ENCODE measurements around the gene PELO. TPM values are rescaled to one million over a fixed set of nuclear protein-coding genes. Genes with fewer than 3 reads are reported as not detected.
A peak's percentile ranks its signal among the peaks of the same experiment; 100 is the strongest.

Gene PELO
- total and polyA plus RNA-seq, 5 experiments from 2014 or later, result 2.2 to 8.5 (median 4.5) TPM

DNA sequence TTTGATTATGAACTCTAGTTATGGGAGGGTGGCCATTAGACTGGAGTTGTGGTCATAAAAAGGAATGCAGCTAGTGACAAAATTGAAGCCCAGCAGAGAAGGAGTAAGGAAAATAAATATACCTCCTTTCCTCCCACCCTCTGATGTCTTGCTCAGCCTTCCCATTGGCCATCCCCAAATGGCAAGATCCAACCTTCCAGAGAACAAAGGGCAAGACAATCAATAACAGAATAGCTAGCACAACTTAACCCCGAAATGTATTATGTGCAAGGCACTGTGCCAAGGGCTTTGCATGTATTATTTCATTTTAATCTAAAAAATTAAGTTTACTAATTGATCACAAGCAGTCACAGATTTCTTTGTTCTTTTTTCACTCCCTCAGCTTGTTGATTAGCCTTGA is 3.6 kb downstream of the PELO start:
- POLR2A ChIA-PET, result interaction anchor here (0.8 kb wide), 1 partner anchor 9 kb away, joined by 3 read pairs; no protein-coding TSS in a partner anchor
- Mint-ChIP-seq H3K4me3 (no peak overlapping the region), H3K4me1 (peaks cover 11 to 19% (median 14%) of the 10 kb centered on the region in 4 donors), H3K36me3 (no peaks in the 10 kb centered on the region), H3K9me3 (no peaks in the 10 kb centered on the region), H3K27ac (no peak overlapping the region), H3K27me3 (peaks cover 0 to 18% (median 0%) of the 10 kb centered on the region in 5 donors)
- ATAC-seq (no peak), DNase-seq (no peak)

DNA sequence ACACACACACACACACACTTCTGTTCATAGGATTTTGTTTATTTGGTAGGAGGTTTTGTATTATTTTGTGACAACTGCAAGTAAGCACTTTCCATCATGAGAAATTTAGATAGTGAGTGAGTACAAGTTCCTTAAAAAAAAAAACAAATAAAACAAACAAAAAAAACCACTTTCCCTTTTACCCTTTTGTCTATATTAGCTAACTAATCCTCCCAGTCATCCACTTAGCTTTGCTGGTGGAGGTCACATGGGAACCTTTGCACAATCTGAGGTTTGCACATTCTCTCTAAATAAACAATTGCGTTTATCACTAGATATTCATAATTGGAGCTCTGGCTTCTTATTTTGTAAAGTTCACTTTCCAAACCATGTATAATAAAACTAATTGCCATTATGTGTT is 6.8 kb downstream of the PELO start:
- POLR2A ChIA-PET, result no interaction called here
- no peak overlapping the region for H3K4me3 Mint-ChIP-seq
- H3K36me3 Mint-ChIP-seq, result no peaks in the 10 kb centered on the region
- no peak for ATAC-seq
- peaks cover 11 to 24% (median 19%) of the 10 kb centered on the region in 4 donors for H3K4me1 Mint-ChIP-seq
- H3K27ac Mint-ChIP-seq, result no peak overlapping the region
- no peak for DNase-seq
- H3K27me3 Mint-ChIP-seq, result peaks cover 0 to 1% (median 0%) of the 10 kb centered on the region in 5 donors
- no peaks in the 10 kb centered on the region for H3K9me3 Mint-ChIP-seq

DNA sequence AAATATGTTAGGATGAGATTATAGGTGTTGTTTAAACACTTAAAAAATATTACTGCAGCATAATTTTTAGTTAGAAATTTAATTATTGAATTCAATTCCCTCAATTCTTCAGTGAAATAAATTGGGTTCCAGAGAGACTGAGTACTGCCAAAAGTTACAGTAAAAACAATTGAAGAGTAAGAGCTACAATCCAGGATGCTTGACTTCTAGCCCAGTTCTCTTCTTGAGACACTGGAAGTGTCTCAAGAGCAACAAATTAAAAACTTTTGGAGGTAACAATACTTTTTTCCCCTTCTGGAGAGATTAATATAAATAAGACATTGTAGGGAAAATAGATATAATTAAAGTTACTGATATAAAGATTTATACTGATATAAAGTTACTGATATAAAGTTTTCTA is 8.3 kb downstream of the PELO start:
- Mint-ChIP-seq H3K27me3 (peaks cover 0 to 1% (median 0%) of the 10 kb centered on the region in 5 donors), H3K27ac (no peak overlapping the region), H3K9me3 (no peaks in the 10 kb centered on the region), H3K4me3 (no peak overlapping the region), H3K4me1 (peaks cover 17 to 39% (median 33%) of the 10 kb centered on the region in 4 donors), H3K36me3 (peaks cover 0 to under 1% (median 0%) of the 10 kb centered on the region in 3 donors)
- DNase-seq (no peak), ATAC-seq (no peak)
- POLR2A ChIA-PET, result no interaction called here

DNA sequence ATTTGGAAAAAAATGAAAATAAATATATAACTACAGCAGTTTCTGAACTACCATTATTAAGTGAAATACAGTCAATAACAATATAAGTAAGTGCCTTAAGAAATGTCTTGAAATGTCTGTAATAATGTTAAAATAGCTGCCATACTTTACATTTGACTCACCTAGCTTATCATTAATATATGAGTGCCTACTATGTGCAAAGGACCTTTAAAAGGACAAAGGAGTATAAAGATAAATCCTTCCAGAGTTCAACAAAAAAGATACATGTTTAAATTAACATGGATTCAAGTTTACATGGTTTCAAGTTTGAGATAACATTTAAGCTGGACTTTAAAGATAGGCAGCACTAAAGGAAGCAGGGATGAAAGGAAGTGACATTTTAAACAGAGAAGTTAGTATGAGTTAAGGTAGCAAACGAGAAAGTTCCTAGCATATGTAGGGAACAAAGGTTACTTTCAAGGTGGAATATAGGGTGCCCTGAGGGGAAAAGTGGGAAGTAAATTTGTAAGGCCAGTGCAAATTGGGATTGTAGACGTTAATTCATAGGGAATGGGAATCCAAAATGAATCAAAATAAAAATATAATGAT is 8.9 kb downstream of the PELO start:
- POLR2A ChIA-PET, result no interaction called here
- peak overlapping the region in 2 of 10 donors; percentile 1 to 48 for H3K27ac Mint-ChIP-seq
- H3K36me3 Mint-ChIP-seq, result peaks cover 0 to 4% (median 2%) of the 10 kb centered on the region in 3 donors
- ATAC-seq (no peak), DNase-seq (no peak)
- peaks cover 22 to 44% (median 39%) of the 10 kb centered on the region in 4 donors for H3K4me1 Mint-ChIP-seq
- no peak overlapping the region for H3K4me3 Mint-ChIP-seq
- peaks cover 0 to 1% (median 0%) of the 10 kb centered on the region in 5 donors for H3K27me3 Mint-ChIP-seq
- H3K9me3 Mint-ChIP-seq, result no peaks in the 10 kb centered on the region

DNA sequence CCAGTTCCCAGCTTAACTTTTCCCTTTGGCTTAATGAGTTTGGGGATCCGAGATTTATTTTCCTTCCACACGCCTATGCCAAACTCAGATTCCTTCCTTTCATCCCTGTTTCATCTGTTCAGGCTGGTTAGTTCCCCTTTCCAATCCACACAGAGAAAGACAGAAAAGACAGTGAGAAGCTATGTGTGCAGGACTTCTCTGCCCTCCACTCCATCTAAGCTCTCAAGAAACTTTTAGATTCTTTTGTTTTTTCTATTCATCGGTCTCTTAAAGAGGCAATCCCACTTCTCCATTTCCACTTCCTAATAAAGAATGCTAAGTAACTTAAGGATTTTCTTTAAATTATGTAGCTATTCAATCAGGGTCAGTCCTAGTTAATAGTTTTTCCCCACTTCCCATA is 11.2 kb downstream of the PELO start:
- Mint-ChIP-seq H3K27ac (peak overlapping the region in 9 of 10 donors; percentile 89 to 98 (median 95)), H3K9me3 (no peaks in the 10 kb centered on the region), H3K27me3 (no peaks in the 10 kb centered on the region), H3K36me3 (peaks cover 0 to 10% (median 3%) of the 10 kb centered on the region in 3 donors), H3K4me1 (peaks cover 24 to 58% (median 53%) of the 10 kb centered on the region in 4 donors), H3K4me3 (peak overlapping the region; percentile 93 to 99 (median 96))
- POLR2A ChIA-PET, result interaction anchor here (0.8 to 1.6 kb wide), 8 partner anchors 10 to 120 kb away, joined by 3 to 11 read pairs (median 4); partner anchors contain the start of genes ITGA1 and PELO
- DNase-seq (no peak), ATAC-seq (no peak)

DNA sequence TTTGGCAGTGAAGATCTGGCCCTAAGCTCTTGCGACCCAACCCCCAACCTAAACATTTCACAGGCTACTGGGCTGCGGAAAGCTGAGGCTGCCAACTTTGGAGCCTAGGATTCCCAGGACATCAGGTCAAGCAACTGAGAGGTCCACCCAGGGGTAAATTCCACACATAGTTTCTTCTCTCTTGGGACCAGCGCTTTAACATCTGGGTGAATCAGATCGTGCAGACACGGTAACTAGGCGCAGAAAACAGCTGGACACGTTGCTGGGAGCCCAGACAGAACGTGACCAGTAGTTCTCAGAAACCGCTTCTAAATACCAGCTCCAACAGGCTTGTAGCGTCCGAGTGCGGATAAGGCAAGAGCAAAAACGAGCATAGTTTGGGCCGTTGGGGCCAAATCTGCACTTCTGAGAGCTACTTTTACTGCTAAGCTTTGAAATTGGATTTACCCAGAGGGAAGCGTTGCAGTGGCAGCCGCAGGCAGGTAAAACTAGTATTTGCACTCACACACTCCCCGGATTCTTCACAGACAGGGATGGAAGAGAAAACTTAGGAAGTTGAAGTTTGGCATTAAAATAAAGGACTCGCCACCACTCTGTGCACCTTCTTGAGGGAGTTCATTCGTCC is 11.8 kb downstream of the PELO start:
- Mint-ChIP-seq H3K9me3 (no peaks in the 10 kb centered on the region), H3K27ac (peak overlapping the region; percentile 89 to 98 (median 95)), H3K4me1 (peaks cover 29 to 63% (median 58%) of the 10 kb centered on the region in 4 donors), H3K4me3 (peak overlapping the region; percentile 93 to 99 (median 96)), H3K36me3 (peaks cover 0 to 14% (median 3%) of the 10 kb centered on the region in 3 donors), H3K27me3 (no peaks in the 10 kb centered on the region)
- peak; percentile 49 to 54 for ATAC-seq
- POLR2A ChIA-PET, result interaction anchor here (0.6 to 1.6 kb wide), 10 partner anchors 10 to 119 kb away, joined by 3 to 11 read pairs (median 4); partner anchors contain the start of genes ITGA1 and PELO
- peak in 2 of 10 donors; percentile 63 to 92 for DNase-seq

DNA sequence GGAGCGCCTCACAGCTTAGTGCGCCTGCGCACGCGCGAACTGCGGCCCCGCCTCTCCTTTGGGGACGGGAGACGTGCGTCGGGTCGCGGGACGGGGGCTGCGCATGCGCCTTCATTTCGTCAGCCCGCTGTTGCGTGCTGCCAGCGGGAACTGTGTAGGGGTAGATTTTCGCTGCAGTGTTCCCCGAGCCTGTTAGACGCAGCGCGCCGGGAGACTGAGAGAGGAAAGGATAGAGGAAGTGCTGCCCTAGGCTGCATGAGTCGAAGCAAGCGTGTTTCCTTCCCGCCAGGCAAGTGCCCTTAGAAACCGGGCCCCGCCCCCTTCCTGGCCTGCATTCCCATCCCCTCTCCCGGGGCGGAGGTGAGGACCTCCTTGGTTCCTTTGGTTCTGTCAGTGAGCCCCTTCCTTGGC is 12.3 kb downstream of the PELO start:
- Mint-ChIP-seq H3K4me3 (peak overlapping the region; percentile 93 to 99 (median 96)), H3K36me3 (peaks cover under 1 to 19% (median 3%) of the 10 kb centered on the region in 3 donors), H3K27me3 (no peaks in the 10 kb centered on the region), H3K27ac (peak overlapping the region; percentile 89 to 98 (median 95)), H3K9me3 (no peaks in the 10 kb centered on the region), H3K4me1 (peaks cover 31 to 66% (median 62%) of the 10 kb centered on the region in 4 donors)
- peak; percentile 90 to 91 for ATAC-seq
- DNase-seq, result peak in 9 of 10 donors; percentile 90 to 97 (median 95)
- POLR2A ChIA-PET, result interaction anchor here (0.6 to 1.6 kb wide), 12 partner anchors 9 to 119 kb away, joined by 3 to 11 read pairs (median 4); partner anchors contain the start of genes ITGA1 and PELO

DNA sequence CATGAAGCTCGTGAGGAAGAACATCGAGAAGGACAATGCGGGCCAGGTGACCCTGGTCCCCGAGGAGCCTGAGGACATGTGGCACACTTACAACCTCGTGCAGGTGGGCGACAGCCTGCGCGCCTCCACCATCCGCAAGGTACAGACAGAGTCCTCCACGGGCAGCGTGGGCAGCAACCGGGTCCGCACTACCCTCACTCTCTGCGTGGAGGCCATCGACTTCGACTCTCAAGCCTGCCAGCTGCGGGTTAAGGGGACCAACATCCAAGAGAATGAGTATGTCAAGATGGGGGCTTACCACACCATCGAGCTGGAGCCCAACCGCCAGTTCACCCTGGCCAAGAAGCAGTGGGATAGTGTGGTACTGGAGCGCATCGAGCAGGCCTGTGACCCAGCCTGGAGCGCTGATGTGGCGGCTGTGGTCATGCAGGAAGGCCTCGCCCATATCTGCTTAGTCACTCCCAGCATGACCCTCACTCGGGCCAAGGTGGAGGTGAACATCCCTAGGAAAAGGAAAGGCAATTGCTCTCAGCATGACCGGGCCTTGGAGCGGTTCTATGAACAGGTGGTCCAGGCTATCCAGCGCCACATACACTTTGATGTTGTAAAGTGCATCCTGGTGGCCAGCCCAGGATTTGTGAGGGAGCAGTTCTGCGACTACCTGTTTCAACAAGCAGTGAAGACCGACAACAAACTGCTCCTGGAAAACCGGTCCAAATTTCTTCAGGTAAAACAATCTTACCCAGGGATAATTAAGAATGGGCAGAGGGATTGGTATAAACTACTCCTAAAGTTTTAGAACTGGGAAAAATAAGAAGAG is 12.9 kb downstream of the PELO start:
- Mint-ChIP-seq H3K27me3 (no peaks in the 10 kb centered on the region), H3K4me3 (peak overlapping the region; percentile 93 to 99 (median 96)), H3K27ac (peak overlapping the region; percentile 89 to 98 (median 95)), H3K36me3 (peaks cover 3 to 23% (median 4%) of the 10 kb centered on the region in 3 donors), H3K4me1 (peaks cover 35 to 71% (median 65%) of the 10 kb centered on the region in 4 donors), H3K9me3 (no peaks in the 10 kb centered on the region)
- POLR2A ChIA-PET, result interaction anchor here (0.7 to 1.6 kb wide), 7 partner anchors 9 to 118 kb away, joined by 3 to 11 read pairs (median 3); partner anchors contain the start of genes ITGA1 and PELO
- DNase-seq (peak in 6 of 10 donors; percentile 11 to 36 (median 16)), ATAC-seq (peak; percentile 45 to 48)

DNA sequence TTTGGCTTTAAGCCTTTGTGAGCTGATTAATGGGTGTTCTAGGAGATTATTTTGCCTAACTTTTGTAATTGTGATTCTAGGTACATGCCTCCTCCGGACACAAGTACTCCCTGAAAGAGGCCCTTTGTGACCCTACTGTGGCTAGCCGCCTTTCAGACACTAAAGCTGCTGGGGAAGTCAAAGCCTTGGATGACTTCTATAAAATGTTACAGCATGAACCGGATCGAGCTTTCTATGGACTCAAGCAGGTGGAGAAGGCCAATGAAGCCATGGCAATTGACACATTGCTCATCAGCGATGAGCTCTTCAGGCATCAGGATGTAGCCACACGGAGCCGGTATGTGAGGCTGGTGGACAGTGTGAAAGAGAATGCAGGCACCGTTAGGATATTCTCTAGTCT is 13.6 kb downstream of the PELO start:
- Mint-ChIP-seq H3K4me1 (peaks cover 35 to 73% (median 65%) of the 10 kb centered on the region in 4 donors), H3K36me3 (peaks cover 3 to 26% (median 4%) of the 10 kb centered on the region in 3 donors), H3K27ac (peak overlapping the region in 9 of 10 donors; percentile 27 to 98 (median 95)), H3K9me3 (no peaks in the 10 kb centered on the region), H3K4me3 (peak overlapping the region; percentile 93 to 99 (median 96)), H3K27me3 (no peaks in the 10 kb centered on the region)
- POLR2A ChIA-PET, result interaction anchor here (1.4 kb wide), 1 partner anchor 11 kb away, joined by 5 read pairs; no protein-coding TSS in a partner anchor
- DNase-seq (no peak), ATAC-seq (no peak)

DNA sequence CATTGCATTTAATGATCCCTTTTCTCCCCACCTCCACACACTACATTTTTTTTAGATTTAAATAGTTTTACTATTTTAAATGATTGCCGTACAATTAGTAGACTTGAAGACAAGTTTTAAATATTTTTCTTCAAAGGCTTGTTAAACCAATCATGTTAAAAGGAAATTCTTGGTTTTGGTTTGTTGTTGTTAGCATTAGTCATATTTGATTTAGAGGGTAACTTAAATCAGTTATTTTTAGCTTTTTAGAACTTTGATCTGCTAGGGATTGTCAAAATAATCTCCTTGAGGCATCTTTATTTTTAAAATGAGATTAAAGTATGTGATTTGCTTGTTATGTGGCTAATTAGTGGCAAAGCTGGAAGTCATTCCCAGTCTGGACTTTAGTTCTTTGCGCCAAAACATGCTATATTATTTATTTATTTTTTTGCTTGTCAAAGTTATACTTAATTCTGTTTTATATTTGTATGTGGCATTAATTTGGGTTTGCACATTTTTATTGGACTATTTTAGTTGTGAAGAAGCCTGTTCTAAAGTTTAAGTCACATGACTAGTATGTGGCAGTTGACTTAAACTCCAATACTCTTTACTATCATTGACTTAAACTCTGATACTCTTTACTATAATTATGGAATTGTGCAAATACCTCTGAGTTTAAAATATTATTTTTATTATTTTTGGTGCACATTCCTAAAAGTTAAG is 14.7 kb downstream of the PELO start:
- no peak for ATAC-seq
- no peak overlapping the region for H3K27ac Mint-ChIP-seq
- H3K27me3 Mint-ChIP-seq, result no peaks in the 10 kb centered on the region
- POLR2A ChIA-PET, result no interaction called here
- H3K9me3 Mint-ChIP-seq, result no peaks in the 10 kb centered on the region
- peaks cover 31 to 70% (median 63%) of the 10 kb centered on the region in 4 donors for H3K4me1 Mint-ChIP-seq
- peaks cover 3 to 26% (median 4%) of the 10 kb centered on the region in 3 donors for H3K36me3 Mint-ChIP-seq
- DNase-seq, result no peak
- H3K4me3 Mint-ChIP-seq, result peak overlapping the region in 6 of 10 donors; percentile 23 to 99 (median 46)

DNA sequence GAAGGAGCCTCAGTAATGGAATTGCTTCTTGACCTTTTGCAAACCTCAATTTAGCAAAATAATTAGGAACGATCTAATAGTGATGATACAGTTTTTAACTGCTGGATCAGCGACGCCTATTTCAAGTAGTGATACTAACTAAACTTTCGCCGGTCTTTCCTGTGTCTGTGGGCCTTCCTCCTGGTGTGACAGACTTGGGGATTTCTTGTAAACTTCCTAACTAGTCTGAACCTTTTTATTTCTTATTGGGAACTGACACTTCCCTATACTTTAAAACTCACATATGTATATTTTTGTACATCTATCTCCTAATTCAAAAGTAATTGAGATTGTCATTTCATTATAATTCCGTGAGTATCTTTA is 15.2 kb downstream of the PELO start:
- DNase-seq (no peak), ATAC-seq (no peak)
- Mint-ChIP-seq H3K27me3 (no peaks in the 10 kb centered on the region), H3K27ac (no peak overlapping the region), H3K36me3 (peaks cover 3 to 26% (median 4%) of the 10 kb centered on the region in 3 donors), H3K9me3 (no peaks in the 10 kb centered on the region), H3K4me1 (peaks cover 31 to 68% (median 61%) of the 10 kb centered on the region in 4 donors), H3K4me3 (peak overlapping the region in 5 of 10 donors; percentile 17 to 52 (median 38))
- POLR2A ChIA-PET, result no interaction called here
